Gastroesophageal sphincter (tissue), 3 donors: ENCODE data around the gene FAM89B.

Source experiments
- EP300 ChIP-seq: sonication (generic); formaldehyde crosslinking; IDR thresholded peaks from one replicate; pipeline ENCODE4 v1.6.1; 2017; ENCODE audit warnings: antibody characterized with exemption, mild to moderate bottlenecking
- TF ChIP-seq, protein P1 (sequence below), 4 experiments: fragments of 200-600 bp in 2 of 4; fragments of 450-650 bp in 2 of 4; sonication (generic) in 1 of 4; IDR thresholded peaks; one replicate each; pipeline ENCODE4 v1.5.1; 2017 to 2019; ENCODE audit warnings: antibody characterized with exemption in 4 of 4, mild to moderate bottlenecking in 2 of 4, moderate library complexity in 2 of 4

DNA sequence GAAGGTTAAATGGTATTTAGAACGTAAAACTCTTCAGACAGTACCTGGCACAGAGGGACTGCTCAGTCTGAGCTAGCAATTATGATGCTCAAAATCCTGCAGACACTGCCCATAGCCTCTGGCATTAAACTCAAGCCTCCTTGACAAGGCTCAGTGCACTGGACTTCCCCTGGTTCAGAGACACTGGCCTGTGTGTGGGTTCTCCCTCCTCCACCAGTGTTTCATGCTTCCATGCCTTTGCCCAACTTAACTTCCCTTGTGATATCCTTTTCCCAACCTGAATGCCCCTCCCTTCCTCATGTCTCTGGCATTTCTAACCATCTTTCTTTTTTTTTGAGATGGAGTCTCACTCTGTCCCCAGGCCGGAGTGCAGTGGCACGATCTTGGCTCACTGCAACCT lies 23.2 kb upstream of the FAM89B start:
- TF ChIP-seq, protein P1, sequence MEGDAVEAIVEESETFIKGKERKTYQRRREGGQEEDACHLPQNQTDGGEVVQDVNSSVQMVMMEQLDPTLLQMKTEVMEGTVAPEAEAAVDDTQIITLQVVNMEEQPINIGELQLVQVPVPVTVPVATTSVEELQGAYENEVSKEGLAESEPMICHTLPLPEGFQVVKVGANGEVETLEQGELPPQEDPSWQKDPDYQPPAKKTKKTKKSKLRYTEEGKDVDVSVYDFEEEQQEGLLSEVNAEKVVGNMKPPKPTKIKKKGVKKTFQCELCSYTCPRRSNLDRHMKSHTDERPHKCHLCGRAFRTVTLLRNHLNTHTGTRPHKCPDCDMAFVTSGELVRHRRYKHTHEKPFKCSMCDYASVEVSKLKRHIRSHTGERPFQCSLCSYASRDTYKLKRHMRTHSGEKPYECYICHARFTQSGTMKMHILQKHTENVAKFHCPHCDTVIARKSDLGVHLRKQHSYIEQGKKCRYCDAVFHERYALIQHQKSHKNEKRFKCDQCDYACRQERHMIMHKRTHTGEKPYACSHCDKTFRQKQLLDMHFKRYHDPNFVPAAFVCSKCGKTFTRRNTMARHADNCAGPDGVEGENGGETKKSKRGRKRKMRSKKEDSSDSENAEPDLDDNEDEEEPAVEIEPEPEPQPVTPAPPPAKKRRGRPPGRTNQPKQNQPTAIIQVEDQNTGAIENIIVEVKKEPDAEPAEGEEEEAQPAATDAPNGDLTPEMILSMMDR (IDR thresholded peaks at IDR 0.05) = no peak
- no peak for TF ChIP-seq EP300
